Karpas-422 (cell line): Measurements from ENCODE around the gene ZIC4. TPM values are rescaled to one million over a fixed set of nuclear protein-coding genes. Genes with fewer than 3 reads are reported as not detected.

ENCODE experiments used
- DNase-seq: peaks from one replicate; pipeline ENCODE4 v3.0.0-alpha.2; 2015
- H2AFZ ChIP-seq: fragments of 200-600 bp; sonication (generic); 2 replicates; pipeline ENCODE4 v1.6.1; 2014; ENCODE audit warnings: antibody characterized with exemption, low read length, mixed read lengths
- H3K27ac ChIP-seq: fragments of 200-600 bp; sonication (generic); 2 replicates; pipeline ENCODE4 v1.5.1; 2014; ENCODE audit warnings: mild to moderate bottlenecking, low read length, moderate library complexity
- H3K27me3 ChIP-seq: fragments of 200-600 bp; sonication (generic); 2 replicates; pipeline ENCODE4 v1.6.1; 2014; ENCODE audit warnings: low read length, mixed read lengths
- H3K36me3 ChIP-seq: fragments of 200-600 bp; sonication (generic); 2 replicates; pipeline ENCODE4 v1.6.1; 2014; ENCODE audit warnings: low read length, mixed read lengths; ENCODE audit not compliant: insufficient read depth
- H3K4me1 ChIP-seq: fragments of 200-600 bp; sonication (generic); 2 replicates; pipeline ENCODE4 v1.6.1; 2014; ENCODE audit warnings: mild to moderate bottlenecking, low read length, mixed read lengths
- H3K4me2 ChIP-seq: fragments of 200-600 bp; sonication (generic); 2 replicates; pipeline ENCODE4 v1.6.1; 2014; ENCODE audit warnings: low read length, low read depth, mild to moderate bottlenecking; ENCODE audit not compliant: poor library complexity, severe bottlenecking
- H3K4me3 ChIP-seq: fragments of 200-600 bp; sonication (generic); 2 replicates; pipeline ENCODE4 v1.5.1; 2014; ENCODE audit warnings: mild to moderate bottlenecking, antibody characterized with exemption, low read length, mixed read lengths
- H3K79me2 ChIP-seq: fragments of 200-600 bp; sonication (generic); 2 replicates; pipeline ENCODE4 v1.6.1; 2014; ENCODE audit warnings: mild to moderate bottlenecking, low read length, mixed read lengths
- H3K9ac ChIP-seq: fragments of 200-600 bp; sonication (generic); 2 replicates; pipeline ENCODE4 v1.6.0; 2014; ENCODE audit warnings: low read length
- H3K9me2 ChIP-seq: fragments of 200-600 bp; sonication (generic), shearing (Covaris generic); replicated peaks from 2 replicates; pipeline ENCODE4 v1.6.0; 2014; ENCODE audit warnings: mild to moderate bottlenecking, low read length, moderate library complexity; ENCODE audit not compliant: insufficient read depth
- H3K9me3 ChIP-seq: fragments of 300-700, 200-600 bp; sonication (generic); 2 replicates; pipeline ENCODE4 v1.6.1; 2014; ENCODE audit warnings: low read length, mixed read lengths
- H4K20me1 ChIP-seq: fragments of 200-600 bp; sonication (generic); 2 replicates; pipeline ENCODE4 v1.6.1; 2014; ENCODE audit warnings: mild to moderate bottlenecking, antibody characterized with exemption, low read length, low read depth; ENCODE audit not compliant: insufficient read depth
- total RNA-seq: library from RNA; depleted of rRNA; stranded (reverse); fragments of >200 nt; shearing (Covaris generic); gene quantifications from 2 replicates; pipeline ENCODE4 v1.2.3, GENCODE V29; 2014; ENCODE audit warnings: low replicate concordance

The ZIC4 gene
- total RNA-seq, 1 experiment from 2014 or later, result not detected

DNA sequence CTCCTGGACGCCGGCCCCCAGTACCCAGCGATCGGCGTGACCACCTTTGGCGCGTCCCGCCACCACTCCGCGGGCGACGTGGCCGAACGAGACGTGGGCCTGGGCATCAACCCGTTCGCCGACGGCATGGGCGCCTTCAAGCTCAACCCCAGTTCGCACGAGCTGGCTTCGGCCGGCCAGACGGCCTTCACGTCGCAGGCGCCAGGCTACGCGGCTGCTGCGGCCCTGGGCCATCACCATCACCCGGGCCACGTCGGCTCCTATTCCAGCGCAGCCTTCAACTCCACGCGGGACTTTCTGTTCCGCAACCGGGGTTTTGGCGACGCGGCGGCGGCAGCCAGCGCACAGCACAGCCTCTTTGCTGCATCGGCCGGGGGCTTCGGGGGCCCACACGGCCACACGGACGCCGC, 3.8 kb upstream of the ZIC4 start:
- H3K36me3 ChIP-seq, result no peaks in the 10 kb centered on the region
- H3K9me3 ChIP-seq, result no peaks in the 10 kb centered on the region; the same call in 1 of the 2 replicates
- no peak overlapping the region for H3K4me2 ChIP-seq
- H4K20me1 ChIP-seq, result no peaks in the 10 kb centered on the region
- no peak overlapping the region for H2AFZ ChIP-seq
- H3K9ac ChIP-seq, result no peak overlapping the region
- H3K4me1 ChIP-seq, result no peaks in the 10 kb centered on the region
- no peak overlapping the region for H3K27ac ChIP-seq
- no peak for DNase-seq
- H3K27me3 ChIP-seq, result no peaks in the 10 kb centered on the region
- no peaks in the 10 kb centered on the region for H3K79me2 ChIP-seq
- H3K9me2 ChIP-seq, result no peaks in the 10 kb centered on the region
- no peak overlapping the region for H3K4me3 ChIP-seq

DNA sequence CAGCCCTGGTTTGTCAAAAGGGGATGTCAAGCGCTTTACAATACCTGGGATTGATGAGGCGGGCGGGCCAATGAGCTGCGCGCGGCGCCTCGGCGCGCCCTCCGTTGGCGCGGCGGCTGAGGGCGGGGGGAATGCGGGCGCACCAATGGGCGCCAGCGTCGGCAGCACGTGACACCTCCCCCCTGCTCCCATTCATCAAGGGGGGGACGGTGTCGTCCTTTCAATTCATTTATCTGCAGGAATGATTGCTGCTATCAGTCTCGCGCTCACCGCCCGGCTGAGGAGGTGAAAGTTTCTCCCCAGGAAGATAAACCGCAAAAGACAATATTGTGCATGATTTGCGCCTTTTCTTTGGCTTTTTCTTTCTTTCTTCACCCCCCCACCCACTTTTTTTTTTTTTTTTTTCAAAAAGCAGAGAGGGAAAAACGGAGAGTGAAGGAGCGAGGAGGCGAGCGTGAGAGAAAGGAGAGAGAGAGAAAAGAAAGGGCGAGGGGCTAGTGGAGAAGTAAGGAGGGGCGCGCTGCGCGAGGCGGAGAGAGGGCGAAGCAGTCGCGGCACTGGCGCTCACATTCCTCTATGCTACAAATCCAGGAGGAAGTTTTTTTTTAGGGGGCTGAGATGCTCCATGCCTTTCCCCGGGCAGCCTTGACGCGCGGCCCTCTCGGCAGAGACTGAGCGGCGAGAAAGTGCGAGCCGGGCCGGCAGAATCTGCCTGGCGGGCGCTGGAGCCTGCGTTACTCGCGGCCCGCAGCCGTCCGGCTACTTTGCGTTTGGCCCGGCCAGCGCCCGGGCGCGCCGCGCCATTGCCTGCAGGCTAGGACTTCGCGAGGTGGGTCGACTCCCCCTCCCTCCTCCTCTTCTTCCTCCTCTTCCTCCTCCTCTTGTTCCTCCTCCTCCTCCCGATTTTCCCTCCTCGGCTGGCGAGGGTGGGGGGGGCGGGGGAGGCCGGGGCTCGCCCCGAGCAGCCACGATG, 3.1 kb upstream of the ZIC4 start, which contains the start of gene ZIC1:
Gene ZIC1, plus strand, starts transcription at position 223 of the 973 bp plus-strand sequence. Its CDS starts 748 bp downstream, at position 971.
- no peaks in the 10 kb centered on the region; the same call in 1 of the 2 replicates for H3K9me3 ChIP-seq
- no peaks in the 10 kb centered on the region for H3K9me2 ChIP-seq
- H3K27me3 ChIP-seq, result no peaks in the 10 kb centered on the region
- H4K20me1 ChIP-seq, result no peaks in the 10 kb centered on the region
- no peaks in the 10 kb centered on the region for H3K36me3 ChIP-seq
- no peak within 1 kb of the TSS for H2AFZ ChIP-seq
- no peak within 1 kb of the TSS for H3K27ac ChIP-seq
- H3K4me1 ChIP-seq, result no peaks in the 10 kb centered on the region
- H3K4me3 ChIP-seq, result no peak within 1 kb of the TSS
- DNase-seq, result no peak
- H3K4me2 ChIP-seq, result no peak within 1 kb of the TSS
- no peaks in the 10 kb centered on the region for H3K79me2 ChIP-seq
- no peak within 1 kb of the TSS for H3K9ac ChIP-seq

DNA sequence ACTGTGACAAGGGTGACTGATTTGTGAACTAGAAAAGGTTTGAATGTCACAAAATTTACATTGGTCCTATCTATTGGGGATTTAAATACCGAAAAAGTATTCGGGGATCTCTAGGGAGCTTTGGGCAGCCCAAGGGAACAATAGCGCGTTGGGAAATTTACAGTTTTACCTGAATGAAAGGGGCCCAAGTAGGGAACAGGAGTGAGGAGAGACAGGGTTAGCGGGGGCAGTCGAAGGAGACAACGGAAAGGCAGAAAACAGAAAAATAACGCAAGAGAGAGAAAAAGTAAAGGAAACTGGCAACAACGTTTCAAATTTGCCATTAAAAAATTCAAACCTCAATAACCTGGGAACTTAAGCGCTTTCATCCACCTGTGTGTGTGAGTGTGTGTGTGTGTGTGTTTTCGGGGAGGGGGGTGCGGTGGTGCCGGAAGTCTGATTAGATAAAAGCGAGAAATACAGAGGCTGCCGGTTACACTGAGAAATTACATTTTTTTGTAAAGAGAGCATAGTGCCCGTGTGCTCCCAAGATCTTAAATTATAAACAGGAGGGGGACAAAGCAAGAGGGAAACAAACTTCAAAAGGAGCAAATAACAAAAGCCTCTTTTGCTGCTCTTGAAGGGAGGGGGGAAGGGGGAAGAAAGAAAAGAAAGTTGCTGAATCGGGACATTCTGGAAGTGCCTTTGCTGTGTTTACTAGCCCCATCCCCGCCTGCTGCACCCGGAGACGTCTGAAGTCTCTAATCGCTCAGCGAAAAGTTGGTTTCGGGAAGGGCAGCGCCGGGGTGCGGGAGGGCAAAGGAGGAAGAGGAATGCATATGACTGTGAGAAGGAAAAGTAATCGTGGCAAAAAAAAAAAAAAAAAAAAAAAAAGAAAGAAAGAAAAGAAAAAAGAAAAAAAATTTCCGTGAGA, 2.1 kb upstream of the ZIC4 start:
- Histone ChIP-seq H3K36me3 (no peaks in the 10 kb centered on the region), H4K20me1 (no peaks in the 10 kb centered on the region), H3K27ac (no peak overlapping the region), H3K4me1 (no peaks in the 10 kb centered on the region), H3K27me3 (no peaks in the 10 kb centered on the region), H3K79me2 (no peaks in the 10 kb centered on the region), H2AFZ (no peak overlapping the region), H3K4me2 (no peak overlapping the region), H3K9me2 (no peaks in the 10 kb centered on the region), H3K4me3 (no peak overlapping the region), H3K9me3 (no peaks in the 10 kb centered on the region; the same call in 1 of the 2 replicates), H3K9ac (no peak overlapping the region)
- no peak for DNase-seq

DNA sequence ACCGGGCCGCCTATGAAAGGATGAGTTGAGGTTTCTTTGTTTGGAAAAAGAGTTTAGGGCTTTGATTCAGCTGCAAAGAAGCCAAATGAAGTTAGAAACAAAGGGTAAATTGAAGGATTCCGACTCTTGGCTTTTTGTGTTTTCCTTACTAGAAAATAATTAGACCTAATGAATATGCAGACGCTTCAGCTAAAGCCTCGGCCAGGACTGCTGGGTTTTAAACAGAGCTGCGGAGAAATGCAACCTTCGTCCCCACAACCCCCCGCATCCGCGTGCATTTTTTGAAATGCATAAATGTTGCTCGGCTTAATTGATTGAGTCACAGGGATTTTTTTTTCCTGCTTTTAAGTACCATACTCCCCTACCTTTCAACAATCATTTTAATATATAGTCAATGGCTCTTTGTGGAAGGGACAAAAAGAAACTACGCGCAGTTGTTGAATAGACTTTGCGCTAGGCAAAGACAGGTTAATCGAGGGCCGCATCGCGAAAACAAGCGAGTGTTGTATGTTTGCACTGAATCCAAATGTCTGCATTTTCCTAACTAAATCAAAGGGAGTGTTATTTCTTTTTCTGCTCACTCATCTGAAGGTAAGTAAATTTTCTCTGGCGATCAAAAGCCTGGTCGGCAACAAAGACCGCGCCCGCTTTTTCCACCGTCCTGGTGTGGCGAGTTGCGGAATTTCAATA, 1.3 kb upstream of the ZIC4 start:
- Histone ChIP-seq H3K9me2 (no peaks in the 10 kb centered on the region), H3K9me3 (no peaks in the 10 kb centered on the region; the same call in 1 of the 2 replicates), H3K36me3 (no peaks in the 10 kb centered on the region), H4K20me1 (no peaks in the 10 kb centered on the region), H3K27ac (no peak overlapping the region), H3K4me1 (no peaks in the 10 kb centered on the region), H3K27me3 (no peaks in the 10 kb centered on the region), H2AFZ (no peak overlapping the region), H3K4me3 (no peak overlapping the region), H3K79me2 (no peaks in the 10 kb centered on the region), H3K4me2 (no peak overlapping the region), H3K9ac (no peak overlapping the region)
- DNase-seq, result no peak

DNA sequence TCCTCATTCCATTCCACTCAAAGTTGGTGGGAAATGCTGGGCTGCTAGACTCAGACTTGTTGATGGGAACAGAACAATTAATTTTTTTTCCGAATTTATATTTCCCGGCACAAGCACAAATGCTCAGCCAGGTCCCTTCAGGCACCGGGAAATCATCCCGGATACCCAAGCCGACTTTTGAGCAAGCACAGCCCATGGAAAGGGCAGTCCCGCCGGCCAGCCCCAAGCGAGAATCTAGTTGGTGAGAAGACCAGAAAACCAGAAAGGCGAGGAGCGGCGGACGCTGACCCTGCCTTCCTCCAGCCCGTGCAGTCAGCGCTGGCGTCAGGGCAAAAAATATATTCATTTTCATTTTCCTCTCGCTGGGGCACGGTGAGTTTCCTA, 763 bp upstream of the ZIC4 start:
- Histone ChIP-seq H3K9me3 (no peaks in the 10 kb centered on the region; the same call in 1 of the 2 replicates), H3K79me2 (no peaks in the 10 kb centered on the region), H3K27me3 (no peaks in the 10 kb centered on the region), H3K4me3 (no peak overlapping the region), H4K20me1 (no peaks in the 10 kb centered on the region), H3K4me1 (no peaks in the 10 kb centered on the region), H3K9ac (no peak overlapping the region), H2AFZ (no peak overlapping the region), H3K4me2 (no peak overlapping the region), H3K27ac (no peak overlapping the region), H3K36me3 (no peaks in the 10 kb centered on the region), H3K9me2 (no peaks in the 10 kb centered on the region)
- DNase-seq, result no peak

DNA sequence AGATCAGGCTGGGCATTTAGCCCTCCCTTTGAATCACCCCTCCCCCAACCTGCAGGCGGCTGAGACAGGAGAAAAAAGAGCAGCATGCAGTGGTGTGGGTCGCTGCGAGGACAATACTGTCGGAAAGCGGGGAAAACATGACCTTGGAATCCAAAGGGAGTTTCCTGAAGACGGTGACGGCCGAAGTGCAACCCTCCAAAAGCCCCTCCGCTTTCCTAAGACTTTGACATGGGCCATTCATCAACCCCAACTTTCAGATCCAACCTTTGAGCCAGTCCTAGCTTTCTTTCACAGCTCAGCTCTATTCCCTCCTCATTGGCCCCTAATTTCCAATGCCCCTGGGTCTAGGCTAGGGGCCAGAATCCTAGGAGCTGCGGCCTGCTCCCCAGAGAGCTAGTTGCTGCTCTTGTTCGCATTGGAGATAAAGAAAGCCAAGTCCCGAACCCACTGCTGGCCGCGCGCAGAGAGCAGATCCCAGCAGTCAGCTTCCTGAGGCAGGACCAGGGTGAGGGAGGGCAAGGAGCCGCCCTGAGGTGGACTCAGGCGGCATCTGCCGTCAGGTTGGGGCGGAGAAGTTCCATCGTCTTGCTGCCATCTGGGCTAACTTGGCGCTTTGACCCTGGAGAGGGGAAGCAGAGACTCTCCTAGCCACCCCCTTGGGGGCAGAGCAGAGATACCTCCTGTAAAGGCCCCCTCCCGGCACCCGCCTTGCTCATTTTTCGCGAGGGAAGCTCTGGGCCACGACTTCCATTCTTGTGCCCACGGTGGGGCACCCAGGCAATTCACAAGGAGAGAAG, 914 bp downstream of the ZIC4 start:
- no peaks in the 10 kb centered on the region for H3K27me3 ChIP-seq
- no peak overlapping the region for H3K27ac ChIP-seq
- H3K9me3 ChIP-seq, result no peaks in the 10 kb centered on the region; the same call in 1 of the 2 replicates
- H3K9ac ChIP-seq, result no peak overlapping the region
- H3K4me1 ChIP-seq, result no peaks in the 10 kb centered on the region
- no peak overlapping the region for H3K4me3 ChIP-seq
- H3K36me3 ChIP-seq, result no peaks in the 10 kb centered on the region
- no peaks in the 10 kb centered on the region for H3K79me2 ChIP-seq
- H3K9me2 ChIP-seq, result no peaks in the 10 kb centered on the region
- no peak for DNase-seq
- H2AFZ ChIP-seq, result no peak overlapping the region
- H3K4me2 ChIP-seq, result no peak overlapping the region
- no peaks in the 10 kb centered on the region for H4K20me1 ChIP-seq

DNA sequence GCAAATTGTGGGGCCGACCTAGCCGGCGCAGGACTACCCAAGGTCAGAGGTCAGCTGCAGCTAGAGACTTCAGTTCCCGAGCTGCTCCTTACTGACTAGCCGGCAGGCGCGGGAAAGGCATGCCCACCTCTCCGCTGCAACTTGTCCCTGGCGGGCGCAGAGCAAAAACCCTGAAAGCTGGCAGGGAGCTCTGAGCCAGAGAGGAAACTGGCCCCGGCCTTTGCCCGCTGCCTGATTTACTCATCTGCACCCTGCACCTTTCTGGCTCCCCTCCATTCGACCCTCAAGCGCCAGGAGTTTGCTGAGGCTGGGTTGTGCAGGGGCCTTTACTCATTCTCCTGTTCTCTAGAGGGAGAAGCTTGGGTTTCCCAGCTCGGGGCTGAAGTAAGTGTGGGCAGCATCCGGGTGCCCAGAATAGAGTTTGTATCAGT, 1.5 kb downstream of the ZIC4 start:
- DNase-seq, result no peak
- H2AFZ ChIP-seq, result no peak overlapping the region
- H3K36me3 ChIP-seq, result no peaks in the 10 kb centered on the region
- H3K4me2 ChIP-seq, result no peak overlapping the region
- no peak overlapping the region for H3K27ac ChIP-seq
- H3K4me1 ChIP-seq, result no peaks in the 10 kb centered on the region
- no peaks in the 10 kb centered on the region for H3K27me3 ChIP-seq
- no peaks in the 10 kb centered on the region for H4K20me1 ChIP-seq
- no peak overlapping the region for H3K4me3 ChIP-seq
- H3K9me3 ChIP-seq, result no peaks in the 10 kb centered on the region; the same call in 1 of the 2 replicates
- H3K79me2 ChIP-seq, result no peaks in the 10 kb centered on the region
- H3K9ac ChIP-seq, result no peak overlapping the region
- no peaks in the 10 kb centered on the region for H3K9me2 ChIP-seq
